Urothelium cell line (cell line): ENCODE results near the gene DAAM2.

Experiments used
- DNase-seq: peaks from one replicate; pipeline ENCODE4 v3.0.0; 2011; ENCODE audit warnings: low spot score, mixed read lengths
- FAIRE-seq: peaks from 2 replicates; lab custom pipeline; 2011; peaks lifted over from hg19 to GRCh38; lab: Jason Lieb, UNC

The DAAM2 gene

GRCh38 chr6:39816747-39817146 lies 24.6 kb downstream of the DAAM2 start:
- DNase-seq (no peak), FAIRE-seq (no peak)

DNA sequence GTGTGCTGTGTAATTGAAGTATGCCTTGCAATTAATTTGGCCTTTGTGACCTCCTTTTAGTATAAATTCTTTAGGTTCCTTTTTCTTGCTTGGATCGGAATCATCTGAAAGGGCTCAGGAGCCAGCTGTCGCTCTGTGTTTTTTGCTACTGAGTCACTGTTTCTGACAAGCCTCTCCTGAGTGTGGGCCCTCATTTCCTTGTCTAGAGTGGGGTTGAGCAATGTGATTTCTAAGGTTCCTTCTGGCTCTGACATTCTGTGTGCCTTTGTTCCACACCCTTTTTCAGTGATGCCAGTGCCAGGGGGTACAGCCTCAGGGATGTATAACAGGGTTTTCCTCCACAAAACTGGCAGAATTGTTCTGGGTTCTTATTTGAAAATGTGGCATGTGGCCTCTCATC lies 26.5 kb downstream of the DAAM2 start:
- DNase-seq (no peak), FAIRE-seq (no peak)

GRCh38 chr6:39819228-39819627 lies 27.1 kb downstream of the DAAM2 start:
- FAIRE-seq, result no peak
- DNase-seq, result no peak

DNA sequence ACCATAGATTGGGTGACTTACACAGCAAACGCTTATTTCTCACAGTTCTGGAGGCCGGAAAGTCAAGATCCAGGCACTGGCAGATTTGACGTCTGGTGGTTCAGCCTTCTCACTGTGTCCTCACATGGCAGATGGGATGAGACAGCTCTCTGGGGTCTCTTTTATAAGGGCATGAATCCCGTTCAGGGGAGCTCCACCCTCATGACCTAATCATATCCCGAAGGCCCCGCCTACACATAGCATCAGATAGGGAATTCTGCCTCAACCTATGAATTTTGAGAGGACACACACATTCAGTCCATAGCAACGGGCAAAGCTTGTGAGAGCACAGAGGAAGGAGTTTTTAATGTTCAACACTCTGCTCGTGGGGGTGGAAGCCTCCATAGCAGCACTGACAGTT lies 27.5 kb downstream of the DAAM2 start:
- FAIRE-seq, result no peak
- no peak for DNase-seq

GRCh38 chr6:39820553-39820952 lies 28.4 kb downstream of the DAAM2 start:
- no peak for FAIRE-seq
- DNase-seq, result no peak

GRCh38 chr6:39821046-39821740 lies 29.0 kb downstream of the DAAM2 start:
- FAIRE-seq, result no peak
- DNase-seq, result no peak

DNA sequence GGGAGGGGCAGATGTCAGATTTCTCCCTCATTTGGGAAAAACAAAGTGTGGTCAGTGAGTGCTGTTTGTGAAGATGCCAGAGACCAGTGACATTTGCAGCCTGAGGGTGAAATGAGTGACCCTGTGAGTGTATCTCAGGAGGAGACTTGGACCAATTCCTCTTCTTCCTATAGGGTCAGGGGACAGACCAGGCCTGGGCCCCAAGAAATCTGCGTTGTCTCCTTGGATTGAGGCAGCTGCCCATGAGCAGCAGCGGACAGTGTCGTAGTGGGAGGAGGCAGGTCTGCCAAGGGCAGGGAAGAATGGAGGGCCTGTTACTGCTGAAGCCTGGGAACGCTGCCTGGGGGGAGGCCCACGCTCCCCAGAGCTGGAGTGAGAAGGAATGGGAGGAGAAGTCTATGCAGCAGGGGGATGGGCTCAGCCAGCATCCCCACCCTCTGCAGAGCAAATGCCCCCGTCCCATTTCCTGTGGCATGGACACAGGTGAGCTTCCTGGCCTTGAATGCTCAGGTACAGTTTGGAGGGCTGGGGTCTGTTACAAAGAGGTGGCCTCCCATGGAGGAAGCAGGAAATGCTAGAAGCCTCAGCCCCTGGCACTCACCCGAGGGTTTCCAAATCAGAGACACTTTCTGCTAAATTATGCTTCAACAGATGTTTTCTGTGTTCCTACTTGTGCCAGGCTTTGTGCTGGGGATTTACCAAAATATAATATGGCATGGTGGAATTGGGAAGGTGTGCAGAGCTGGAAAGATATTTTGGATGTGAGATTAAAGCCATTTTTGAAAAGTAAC lies 29.8 kb downstream of the DAAM2 start:
- no peak for DNase-seq
- no peak for FAIRE-seq

GRCh38 chr6:39822846-39823815 lies 31.0 kb downstream of the DAAM2 start:
- DNase-seq (no peak), FAIRE-seq (no peak)

DNA sequence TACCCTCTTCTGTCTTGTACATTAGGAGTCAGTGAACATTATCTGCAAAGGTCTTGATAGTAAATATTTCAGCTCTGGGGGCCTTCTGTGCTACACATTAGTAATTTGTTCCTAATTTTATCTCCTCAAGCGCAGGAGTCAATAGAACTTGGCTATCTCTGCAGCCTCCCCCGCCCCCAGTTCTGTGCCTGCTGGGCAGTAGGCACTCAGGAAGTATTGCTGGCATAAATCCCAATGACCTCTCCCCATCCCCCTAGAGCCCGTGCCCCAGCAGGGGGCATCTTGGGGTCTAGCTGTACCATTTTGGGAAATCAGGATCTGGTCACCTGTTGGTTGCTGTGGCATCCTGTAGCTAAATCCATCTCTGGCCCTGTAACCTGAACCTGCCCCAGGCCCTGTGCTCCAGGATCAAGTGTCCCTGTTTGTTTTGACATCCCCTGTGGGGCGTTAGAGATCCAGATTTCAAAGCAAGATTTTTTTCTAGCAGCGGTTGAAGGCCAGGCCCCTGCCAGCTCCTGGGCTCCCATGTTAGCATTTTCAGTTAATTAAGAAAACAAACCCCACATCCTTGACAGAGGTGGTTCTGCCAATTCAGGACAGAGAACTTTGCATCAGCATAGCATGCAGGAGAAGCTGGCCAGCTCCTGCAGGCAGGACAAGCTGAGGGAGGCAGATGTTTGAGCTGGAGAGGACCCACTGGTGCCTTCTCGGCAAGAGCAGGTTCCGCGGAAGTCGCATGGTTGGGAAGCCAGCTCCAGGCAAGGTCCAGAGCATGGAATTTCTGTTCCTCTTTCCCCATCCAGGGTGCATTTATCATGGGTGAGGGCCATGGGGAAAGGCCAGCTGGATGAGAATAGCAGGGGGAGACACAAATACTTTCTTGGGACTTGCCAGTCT lies 32.1 kb downstream of the DAAM2 start:
- no peak for FAIRE-seq
- DNase-seq, result no peak

- DNase-seq, result no peak
- FAIRE-seq, result no peak
Measured at GRCh38 chr6:39829331-39829730, 37.2 kb downstream of the DAAM2 start.

GRCh38 chr6:39830444-39830843 lies 38.3 kb downstream of the DAAM2 start:
- DNase-seq, result no peak
- FAIRE-seq, result no peak

- FAIRE-seq (no peak), DNase-seq (no peak)
Measured at GRCh38 chr6:39831701-39832100, 39.5 kb downstream of the DAAM2 start.

- no peak for DNase-seq
- no peak for FAIRE-seq
Measured at GRCh38 chr6:39834278-39834677, 42.1 kb downstream of the DAAM2 start.

GRCh38 chr6:39834866-39835265 lies 42.7 kb downstream of the DAAM2 start:
- DNase-seq, result no peak
- FAIRE-seq, result no peak

DNA sequence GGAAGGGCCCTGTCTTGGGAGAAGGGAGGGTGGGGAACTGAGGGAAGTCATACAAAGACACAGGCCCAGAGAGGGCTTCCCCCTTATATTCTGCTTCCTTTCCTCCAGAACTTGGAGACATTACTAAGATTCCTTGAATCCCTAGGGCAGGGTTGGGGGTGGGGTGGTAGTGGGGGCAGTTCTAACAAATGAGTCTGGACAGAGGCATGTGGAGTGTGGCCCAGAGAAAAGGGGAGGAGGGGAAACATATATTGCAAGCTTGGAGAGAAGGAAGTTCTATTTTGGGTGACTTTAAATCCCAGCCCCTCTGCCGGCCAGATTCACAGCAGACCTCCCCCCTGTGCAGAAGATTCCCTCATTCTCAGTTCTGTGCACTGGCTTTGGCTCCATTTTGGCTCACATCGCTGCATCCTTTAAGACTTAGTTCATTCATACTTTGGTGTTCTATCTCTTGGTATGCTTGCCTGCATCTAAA lies 43.7 kb downstream of the DAAM2 start:
- DNase-seq (no peak), FAIRE-seq (no peak)

DNA sequence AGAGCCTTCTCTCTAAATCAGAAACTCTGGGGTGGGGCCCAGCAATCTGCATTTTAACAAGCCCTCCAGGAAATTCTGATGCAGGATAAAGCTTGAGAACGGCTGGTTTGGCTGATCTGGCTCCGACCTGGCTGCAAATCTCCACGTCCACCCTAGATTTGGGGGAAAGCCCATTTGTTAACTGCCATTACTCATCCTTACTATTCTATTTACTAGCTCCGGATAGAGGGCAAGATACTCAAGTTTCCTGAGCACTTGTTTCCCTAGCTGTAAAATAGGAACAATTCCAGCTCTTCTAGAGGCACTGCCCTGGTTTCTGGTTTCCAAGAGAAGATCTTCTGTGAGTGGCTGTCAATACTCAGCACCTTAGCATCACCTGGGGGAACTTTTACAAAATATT lies 44.4 kb downstream of the DAAM2 start:
- FAIRE-seq, result no peak
- no peak for DNase-seq

- FAIRE-seq, result no peak
- no peak for DNase-seq
Measured at GRCh38 chr6:39839445-39839844, 47.3 kb downstream of the DAAM2 start.

DNA sequence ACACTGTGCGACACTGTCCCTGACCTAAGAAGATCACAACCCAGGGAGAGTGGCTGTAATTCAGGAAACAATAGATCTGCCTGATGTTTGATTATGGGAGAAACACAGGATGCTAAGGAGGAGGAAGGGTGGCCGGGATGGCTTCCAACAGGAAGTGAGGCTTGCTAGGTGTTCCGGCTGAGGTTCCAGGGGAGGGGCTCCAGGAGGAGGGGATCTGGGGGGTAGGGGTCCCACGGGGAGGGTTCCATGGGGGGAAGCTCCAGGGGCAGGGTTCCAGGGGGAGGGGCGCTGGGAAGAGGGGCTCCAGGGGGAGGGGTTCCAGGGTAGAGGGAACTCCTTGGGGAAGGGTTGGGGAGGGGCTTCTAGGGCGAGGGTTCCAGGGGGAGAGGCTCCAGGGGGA lies 48.6 kb downstream of the DAAM2 start:
- FAIRE-seq (no peak), DNase-seq (no peak)

DNA sequence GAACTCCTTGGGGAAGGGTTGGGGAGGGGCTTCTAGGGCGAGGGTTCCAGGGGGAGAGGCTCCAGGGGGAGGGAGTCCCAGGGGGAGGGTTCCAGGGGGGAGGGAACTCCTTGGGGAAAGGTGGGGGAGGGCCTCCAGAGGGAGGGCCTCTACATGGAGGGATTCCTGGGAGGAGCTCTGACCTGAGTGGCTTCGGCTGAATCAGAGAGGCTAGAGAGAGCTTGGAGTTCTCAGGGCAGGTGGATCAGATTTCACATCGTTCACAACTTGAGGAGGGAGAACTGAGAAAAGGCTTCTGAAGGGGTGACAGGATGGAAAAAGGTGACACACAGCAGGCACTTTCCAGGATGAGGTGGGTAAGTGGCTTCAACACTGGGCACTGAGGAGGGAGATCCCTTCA lies 49.1 kb downstream of the DAAM2 start:
- no peak for FAIRE-seq
- peak; percentile 12 for DNase-seq

DNA sequence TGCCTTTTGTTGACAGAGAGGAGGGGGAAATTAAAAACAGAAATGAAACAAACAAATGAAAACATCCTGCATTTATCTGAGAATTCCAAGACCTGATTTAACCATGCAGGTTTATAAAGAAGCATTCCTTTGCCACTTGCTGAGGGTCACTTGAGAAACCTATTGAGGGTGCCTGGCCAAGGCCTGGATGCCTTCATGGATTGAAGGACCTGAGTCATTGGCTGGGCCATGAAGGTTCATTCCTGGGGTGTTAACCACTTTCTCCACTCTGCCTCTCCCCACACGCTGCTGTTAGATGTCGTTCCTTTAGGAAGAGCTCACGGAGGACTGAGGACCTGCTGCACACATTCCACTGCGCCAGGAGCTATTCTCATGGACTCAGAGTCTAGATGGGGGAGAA lies 49.7 kb downstream of the DAAM2 start:
- FAIRE-seq, result no peak
- no peak for DNase-seq
